ENCODE results near the gene KCNC2. TPM values are rescaled to one million over a fixed set of nuclear protein-coding genes. Genes with fewer than 3 reads are reported as not detected.

Gene KCNC2
- total and polyA plus RNA-seq, 7 donors = under 0.01 to 1.1 (median 0.41) TPM; not detected in 2

GRCh38 chr12:75205558-75205957, 4.1 kb downstream of the KCNC2 start:
- H3K27ac ChIP-seq = no peak overlapping the region
- WGBS, 2 donors = 69 to 79% methylated on average over 1 of the region's 1 CpG
- no peaks in the 10 kb centered on the region for H3K36me3 ChIP-seq
- no peak overlapping the region for H3K4me3 ChIP-seq
- peaks cover 0 to 8% (median 4%) of the 10 kb centered on the region in 4 donors for H3K4me1 ChIP-seq
- no peak for DNase-seq
- no peaks in the 10 kb centered on the region for H3K9me3 ChIP-seq
- intact Hi-C loops (cut with DNase I) = no loop called here
- TF ChIP-seq POLR2A (IDR thresholded peaks at IDR 0.05) = no peak
- no peak for TF ChIP-seq POLR2AphosphoS5 (IDR thresholded peaks at IDR 0.05)
- TF ChIP-seq EP300 (IDR thresholded peaks at IDR 0.05) = no peak
- TF ChIP-seq CTCF (IDR thresholded peaks at IDR 0.05) = no peak
- peaks cover 7 to 49% (median 36%) of the 10 kb centered on the region in 3 donors for H3K27me3 ChIP-seq

DNA sequence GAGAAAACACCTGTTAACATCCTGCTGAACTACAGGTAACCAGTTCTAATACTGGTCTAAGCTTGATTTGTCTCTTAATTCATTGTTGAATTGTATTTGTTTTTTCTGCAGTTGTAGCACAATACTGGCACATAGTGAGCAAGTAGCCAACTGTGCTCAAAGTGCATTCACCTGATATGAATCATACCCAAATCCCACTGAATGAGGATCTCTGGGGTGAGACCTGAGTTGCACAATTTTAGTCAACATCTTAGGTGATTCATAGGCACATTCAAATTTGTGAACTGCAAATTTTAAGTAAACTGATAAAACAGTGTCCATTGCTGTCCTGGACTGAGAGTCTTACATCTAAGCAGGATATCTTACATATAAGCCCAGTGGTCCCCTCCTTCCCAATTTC, 12.8 kb downstream of the KCNC2 start:
- H3K4me1 ChIP-seq = no peaks in the 10 kb centered on the region
- no peak for DNase-seq
- no peaks in the 10 kb centered on the region for H3K27me3 ChIP-seq
- intact Hi-C loops (cut with DNase I) = no loop called here
- TF ChIP-seq CTCF (IDR thresholded peaks at IDR 0.05) = no peak
- TF ChIP-seq EP300 (IDR thresholded peaks at IDR 0.05) = no peak
- TF ChIP-seq POLR2AphosphoS5 (IDR thresholded peaks at IDR 0.05) = no peak
- no peak for TF ChIP-seq POLR2A (IDR thresholded peaks at IDR 0.05)
- H3K36me3 ChIP-seq = no peaks in the 10 kb centered on the region
- no peak overlapping the region for H3K27ac ChIP-seq
- no peaks in the 10 kb centered on the region for H3K9me3 ChIP-seq
- H3K4me3 ChIP-seq = no peak overlapping the region

DNA sequence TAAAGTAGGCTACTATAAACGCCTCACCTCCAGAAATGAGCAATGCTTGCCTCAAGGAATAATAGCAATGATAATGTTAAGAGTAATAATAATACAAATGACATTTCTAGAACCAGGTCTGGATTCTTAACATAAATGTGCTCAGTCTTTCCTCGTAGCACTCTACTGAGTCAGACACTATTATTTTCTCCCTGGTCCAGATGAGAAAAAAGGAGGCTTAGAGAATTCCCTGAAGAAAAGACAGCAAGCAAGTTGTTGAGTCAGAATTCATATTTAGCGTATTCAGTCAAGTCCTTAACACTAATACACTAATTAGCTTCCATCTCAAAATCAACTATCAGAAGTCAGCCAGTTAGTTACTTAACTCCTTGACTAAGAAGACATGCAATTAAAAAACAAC, 13.2 kb downstream of the KCNC2 start:
- no peaks in the 10 kb centered on the region for H3K27me3 ChIP-seq
- DNase-seq = no peak
- 85 to 88% methylated on average over 3 of the region's 3 CpGs for WGBS, 2 donors
- H3K9me3 ChIP-seq = no peaks in the 10 kb centered on the region
- H3K4me3 ChIP-seq = no peak overlapping the region
- intact Hi-C loops (cut with DNase I) = no loop called here
- H3K4me1 ChIP-seq = no peaks in the 10 kb centered on the region
- TF ChIP-seq POLR2A (IDR thresholded peaks at IDR 0.05) (no peak), CTCF (IDR thresholded peaks at IDR 0.05) (no peak)
- no peaks in the 10 kb centered on the region for H3K36me3 ChIP-seq
- no peak overlapping the region for H3K27ac ChIP-seq

- Histone ChIP-seq H3K4me1 (no peaks in the 10 kb centered on the region), H3K9me3 (no peaks in the 10 kb centered on the region), H3K27ac (no peak overlapping the region), H3K4me3 (no peak overlapping the region), H3K36me3 (no peaks in the 10 kb centered on the region), H3K27me3 (no peaks in the 10 kb centered on the region)
- intact Hi-C loops (cut with DNase I) = no loop called here
- WGBS, 2 donors = 70 to 88% methylated on average over 3 of the region's 3 CpGs
- DNase-seq = no peak
- no peak for TF ChIP-seq POLR2A (IDR thresholded peaks at IDR 0.05)
- TF ChIP-seq EP300 (IDR thresholded peaks at IDR 0.05) = no peak
- no peak for TF ChIP-seq CTCF (IDR thresholded peaks at IDR 0.05)
- TF ChIP-seq POLR2AphosphoS5 (IDR thresholded peaks at IDR 0.05) = no peak
Observed at GRCh38 chr12:75194250-75194649, 15.4 kb downstream of the KCNC2 start.

- no peaks in the 10 kb centered on the region for H3K36me3 ChIP-seq
Observed at GRCh38 chr12:75192196-75192595, 17.4 kb downstream of the KCNC2 start.

More at GRCh38 chr12:75192196-75192595, 17.4 kb downstream of the KCNC2 start:
- no peak for DNase-seq
- Histone ChIP-seq H3K4me1 (no peaks in the 10 kb centered on the region), H3K4me3 (no peak overlapping the region), H3K27ac (no peak overlapping the region), H3K9me3 (no peaks in the 10 kb centered on the region), H3K27me3 (no peaks in the 10 kb centered on the region)
- intact Hi-C loops (cut with DNase I) = no loop called here
- WGBS, 2 donors = 81 to 91% methylated on average over 9 of the region's 9 CpGs
- TF ChIP-seq CTCF (IDR thresholded peaks at IDR 0.05) = no peak
- TF ChIP-seq EP300 (IDR thresholded peaks at IDR 0.05) = no peak
